GM19455 (cell line): ENCODE data around the gene KRTAP5-9.
"Not testable (repeated sequence)": the region's sequence is repeated elsewhere in the genome, so short reads cannot be mapped to it uniquely, and the experiment has no call there.

Source experiments
- ATAC-seq: cut with Tn5 transposase; IDR thresholded peaks from one replicate; pipeline ENCODE4 v1.9.1; 2021; ENCODE audit not compliant: unreplicated experiment

Gene KRTAP5-9

DNA sequence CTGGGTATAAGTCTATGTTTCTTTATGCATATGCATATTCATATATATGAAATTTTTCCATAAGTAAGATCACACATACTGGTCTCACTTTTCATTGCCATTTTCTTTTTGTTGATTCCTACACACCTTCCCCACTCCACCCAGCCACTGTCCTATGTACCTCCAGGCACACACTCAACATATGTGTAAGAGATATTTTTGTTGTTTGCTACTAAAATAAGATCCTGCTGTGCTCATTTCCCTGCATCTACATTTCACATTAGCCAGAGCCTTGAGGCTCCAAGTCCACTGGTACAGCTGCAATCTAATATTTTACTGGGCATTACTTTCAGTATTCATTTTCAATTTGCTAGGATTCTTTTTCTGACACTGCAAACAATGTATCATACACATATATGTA is 9.0 kb downstream of the KRTAP5-9 start:
- ATAC-seq, result no peak

DNA sequence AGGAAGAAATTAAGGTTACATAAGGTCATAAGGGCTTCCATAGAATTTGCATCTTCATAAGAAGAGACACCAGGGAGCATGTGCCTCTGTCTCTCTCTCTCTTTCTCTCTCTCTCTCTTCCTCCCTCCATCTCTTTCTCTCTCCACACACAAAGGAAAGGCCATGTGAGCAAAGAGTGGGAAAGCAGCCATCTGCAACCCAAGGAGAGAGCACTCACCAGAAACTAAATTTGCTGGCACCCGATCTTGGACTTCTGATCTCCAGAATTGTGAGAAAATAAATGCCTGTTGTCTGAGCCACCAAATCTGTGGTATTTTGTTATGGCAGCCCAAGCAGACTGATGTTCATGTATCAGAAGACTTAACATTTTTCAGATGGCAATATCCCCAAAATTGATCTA is 10.8 kb downstream of the KRTAP5-9 start:
- ATAC-seq, result no peak

DNA sequence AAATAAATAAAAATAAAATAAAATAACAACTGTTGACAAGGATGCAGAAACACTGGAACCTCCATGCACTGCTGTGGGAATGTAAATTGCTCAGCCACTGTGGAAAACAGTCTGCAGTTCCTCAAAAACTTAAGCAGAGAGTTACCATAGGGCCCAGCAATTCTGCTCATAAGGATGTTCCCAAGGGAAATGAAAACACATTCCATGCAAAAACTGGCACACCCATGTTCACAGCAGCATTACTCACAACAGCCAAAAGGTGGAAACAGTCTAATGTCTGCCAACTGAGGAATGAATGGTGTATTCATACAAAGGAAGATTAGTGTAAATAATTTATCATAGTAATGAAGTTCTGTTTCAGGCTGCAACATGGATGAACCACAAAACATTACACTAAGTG is 13.9 kb downstream of the KRTAP5-9 start:
- ATAC-seq, result no peak

GRCh38 chr11:71563406-71563805 is 15.2 kb downstream of the KRTAP5-9 start:
- no peak for ATAC-seq

DNA sequence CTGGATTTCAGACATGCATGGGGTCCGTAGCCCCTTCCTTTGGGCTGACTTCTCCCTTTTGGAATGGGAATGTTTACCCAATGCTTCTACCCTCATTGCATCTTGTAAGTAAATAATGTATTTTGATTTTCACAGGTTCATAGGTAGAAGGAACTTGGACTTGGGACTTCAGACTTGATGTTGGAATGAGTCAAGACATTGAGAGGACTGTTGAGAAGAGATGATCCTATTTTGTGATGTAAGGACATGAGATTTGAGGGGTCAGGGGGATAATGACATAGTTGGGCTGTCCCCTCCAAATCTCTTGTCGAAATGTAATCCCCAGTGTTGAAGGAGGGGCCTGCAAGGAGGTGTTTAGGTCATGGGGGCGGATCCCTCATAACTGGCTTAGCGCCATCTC is 16.2 kb downstream of the KRTAP5-9 start:
- ATAC-seq, result no peak

GRCh38 chr11:71565263-71565662 is 17.0 kb downstream of the KRTAP5-9 start, which contains the start of gene KRTAP5-10:
TSS of gene KRTAP5-10 (plus strand) at chr11:71565563. CDS start at chr11:71565588, 25 bp downstream.
- no peak for ATAC-seq

- no peak for ATAC-seq
Observed at GRCh38 chr11:71566081-71566620, 17.9 kb downstream of the KRTAP5-9 start.

- not testable (repeated sequence) for ATAC-seq
Observed at GRCh38 chr11:71566626-71567599, 18.7 kb downstream of the KRTAP5-9 start.

- not testable (repeated sequence) for ATAC-seq
Observed at GRCh38 chr11:71567633-71568032, 19.4 kb downstream of the KRTAP5-9 start.

GRCh38 chr11:71568704-71569349 is 20.6 kb downstream of the KRTAP5-9 start:
- no peak for ATAC-seq

GRCh38 chr11:71571101-71571850 is 23.1 kb downstream of the KRTAP5-9 start:
- ATAC-seq, result not testable (repeated sequence)

DNA sequence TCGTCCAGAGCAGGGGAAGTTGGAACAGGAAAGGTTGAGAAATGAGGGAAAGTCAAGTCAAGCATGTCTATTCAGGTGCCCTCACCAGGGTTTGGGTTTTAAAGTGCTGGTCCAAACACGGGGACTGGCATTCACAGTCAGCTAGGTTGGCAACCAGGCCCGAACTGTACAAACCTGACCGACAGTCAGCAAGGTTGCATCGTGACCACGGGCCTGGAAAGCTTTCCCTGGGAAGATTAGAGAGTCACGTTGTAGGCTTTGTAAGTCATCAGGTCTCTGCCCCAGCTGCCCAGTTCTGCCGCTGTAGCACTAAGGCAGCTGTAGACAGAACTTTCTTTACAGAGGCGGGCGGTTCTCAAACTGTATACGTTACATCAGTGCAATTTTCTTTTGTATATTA is 24.6 kb downstream of the KRTAP5-9 start:
- ATAC-seq, result no peak

- ATAC-seq, result no peak
Observed at GRCh38 chr11:71574418-71574817, 26.2 kb downstream of the KRTAP5-9 start.

DNA sequence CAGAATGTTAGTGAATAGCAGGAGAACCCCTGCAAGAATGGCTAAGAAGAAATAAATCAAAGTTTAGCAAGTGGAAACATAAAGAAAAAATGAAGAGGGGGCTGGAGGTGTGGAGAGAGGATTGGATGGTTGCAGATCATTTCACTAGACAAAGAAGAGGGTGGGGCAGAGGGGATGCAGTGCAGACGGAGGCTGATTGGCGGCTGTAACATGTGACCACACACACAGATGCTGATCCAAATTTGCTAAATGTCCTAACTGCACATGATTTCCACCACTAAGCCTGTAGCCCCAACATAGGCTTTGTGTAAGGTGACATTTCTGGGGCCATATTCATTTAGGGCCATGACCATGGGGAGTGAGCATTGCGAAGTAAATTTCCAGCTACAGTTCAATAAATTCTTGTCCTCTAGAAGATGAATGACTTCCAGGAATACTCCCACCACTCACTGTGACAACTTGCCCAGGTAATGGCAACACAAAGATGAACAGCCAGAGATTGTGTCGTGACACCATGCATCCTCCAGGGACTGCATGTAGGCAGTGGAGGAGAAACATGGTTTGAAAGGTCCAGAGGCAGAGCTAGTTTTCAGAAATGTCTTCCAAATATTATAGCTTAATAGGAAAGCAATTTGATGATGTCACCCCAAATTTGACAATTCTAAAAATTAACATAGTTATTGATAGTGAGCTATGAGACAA is 27.7 kb downstream of the KRTAP5-9 start:
- ATAC-seq, result no peak

DNA sequence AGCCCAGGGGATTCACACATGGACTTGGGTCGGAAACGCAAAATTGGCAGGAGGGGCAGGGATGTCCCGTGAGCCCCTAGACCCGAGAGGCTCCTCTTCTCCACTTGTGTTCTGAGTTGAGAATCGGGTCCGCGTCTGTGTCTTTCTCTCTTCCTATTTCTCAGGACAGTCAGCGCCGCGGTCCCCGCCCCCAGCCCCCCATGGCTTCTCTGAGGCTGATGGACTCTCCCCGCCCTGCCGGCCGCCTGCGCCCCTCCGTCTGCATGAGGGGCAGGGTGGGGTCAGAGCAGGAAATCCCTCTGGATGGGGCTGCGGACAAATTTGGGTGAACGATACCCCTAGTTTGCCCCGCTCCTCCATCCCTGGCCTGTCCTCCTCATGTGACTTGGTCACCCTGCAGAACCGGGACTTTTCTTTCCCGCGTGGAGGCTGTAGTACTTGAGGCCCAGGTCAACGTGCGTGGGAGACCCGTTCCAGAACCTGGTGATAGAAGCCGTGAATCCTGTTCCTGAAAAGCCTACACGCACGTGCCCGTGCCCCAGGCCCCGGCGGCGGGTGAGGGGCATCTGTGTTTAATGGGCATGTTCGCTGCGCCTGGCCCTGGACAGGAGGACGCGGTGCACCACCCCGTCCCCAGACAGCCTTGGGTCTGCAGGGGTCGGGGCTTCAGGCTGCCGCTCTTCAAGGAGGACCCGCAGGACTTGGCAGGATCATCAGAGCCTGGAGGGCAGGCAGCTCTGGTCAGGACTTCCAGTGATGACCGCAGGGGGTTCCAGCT is 28.7 kb downstream of the KRTAP5-9 start:
- ATAC-seq, result not testable (repeated sequence)

DNA sequence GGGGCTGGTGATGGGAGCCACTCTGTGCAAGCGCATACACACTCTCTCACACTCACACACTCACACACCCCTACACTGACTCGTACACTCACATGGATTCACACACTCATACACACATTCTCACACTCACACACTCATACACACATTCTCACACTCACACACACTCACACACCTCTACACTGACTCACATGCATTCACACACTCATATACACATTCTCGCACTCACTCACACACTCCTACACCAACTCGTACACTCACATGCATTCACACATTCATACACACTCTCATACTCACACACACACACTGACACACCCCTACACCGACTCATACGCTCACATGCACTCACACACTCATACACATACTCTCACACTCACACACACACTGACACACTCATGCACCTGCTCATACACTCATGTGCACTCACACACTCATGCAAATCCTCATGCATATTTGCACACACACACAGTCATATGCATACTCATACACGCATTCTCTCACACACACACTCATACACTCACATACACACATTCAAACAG is 29.3 kb downstream of the KRTAP5-9 start:
- no peak for ATAC-seq

- ATAC-seq, result not testable (repeated sequence)
Observed at GRCh38 chr11:71579513-71579912, 31.3 kb downstream of the KRTAP5-9 start.

DNA sequence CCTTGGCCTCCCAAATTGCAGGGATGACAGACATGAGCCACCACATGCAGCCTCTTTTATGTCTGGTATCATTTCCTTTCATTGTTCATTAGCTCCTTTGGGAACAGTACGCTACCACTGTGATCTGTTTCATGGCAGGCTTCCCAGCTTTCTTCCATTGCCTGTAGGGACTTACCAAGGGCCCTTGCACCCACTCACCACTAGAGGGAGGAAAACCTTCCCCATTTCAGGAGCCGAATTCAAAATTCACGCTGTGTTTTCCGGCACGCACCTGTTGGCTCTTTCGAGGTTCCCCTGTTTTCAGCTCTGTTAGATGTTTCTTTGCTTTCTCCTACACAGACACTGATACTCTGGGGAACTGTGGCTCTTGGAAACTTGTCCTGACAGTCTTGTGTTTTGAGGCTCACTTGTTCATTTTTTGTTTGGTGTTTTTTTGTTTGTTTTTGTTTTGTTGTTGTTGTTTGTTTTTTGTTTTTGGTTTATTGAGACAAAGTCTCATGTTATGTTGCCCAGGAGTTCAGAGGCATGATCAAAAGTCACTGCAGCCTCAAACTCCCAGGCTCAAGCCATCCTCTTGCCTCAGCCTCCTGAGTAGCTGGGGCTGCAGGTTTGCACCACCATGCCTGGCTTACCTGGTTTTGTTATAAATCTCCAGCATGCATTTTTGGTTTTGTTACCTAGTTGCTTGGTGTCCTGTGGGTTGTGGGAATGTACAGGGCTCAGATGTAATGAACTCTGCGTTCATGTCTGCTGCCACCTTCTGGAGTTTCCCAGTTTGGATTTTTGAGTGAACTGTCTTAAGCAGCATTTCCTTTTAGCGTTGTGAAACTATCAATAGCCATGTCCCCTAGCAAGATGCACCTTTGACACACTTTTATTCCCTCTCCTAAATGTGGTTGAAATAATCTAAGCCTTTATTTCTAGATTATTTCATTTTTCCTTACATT is 32.1 kb downstream of the KRTAP5-9 start:
- no peak for ATAC-seq
